Memory B cell (primary cell): ENCODE results near the gene CR1L.
"Not testable (repeated sequence)": the region's sequence is repeated elsewhere in the genome, so short reads cannot be mapped to it uniquely, and the experiment has no call there.

Experiments used
- ATAC-seq: fragments of 150-1000 bp; cut with Tn5 transposase; 2 replicates; pipeline ENCODE4 v1.10.0; 2021; ENCODE audit warnings: low read depth, mild to moderate bottlenecking, moderate library complexity
- DNase-seq, 2 donors: peaks; one replicate each; pipeline ENCODE4 v3.0.0; 2022; ENCODE audit warnings: low spot score in 2 of 2
- H3K27ac Mint-ChIP-seq: one replicate; pipeline ENCODE4 v1.8.0; 2022; ENCODE audit warnings: mild to moderate bottlenecking, moderate library complexity, mixed read lengths
- H3K27me3 Mint-ChIP-seq: one replicate; pipeline ENCODE4 v1.8.0; 2022; ENCODE audit warnings: mixed read lengths
- H3K36me3 Mint-ChIP-seq: one replicate; pipeline ENCODE4 v1.8.0; 2022; ENCODE audit warnings: mild to moderate bottlenecking, mixed read lengths
- H3K4me1 Mint-ChIP-seq: one replicate; pipeline ENCODE4 v1.8.0; 2022; ENCODE audit warnings: mixed read lengths
- H3K4me3 Mint-ChIP-seq: one replicate; pipeline ENCODE4 v1.8.0; 2022; ENCODE audit warnings: mild to moderate bottlenecking, moderate library complexity, mixed read lengths
- H3K9me3 Mint-ChIP-seq: one replicate; pipeline ENCODE4 v1.8.0; 2022; ENCODE audit warnings: mixed read lengths

Gene CR1L

GRCh38 chr1:207719234-207719633 is 74.3 kb downstream of the CR1L start:
- Mint-ChIP-seq H3K27me3 (peaks cover 1% of the 10 kb centered on the region), H3K36me3 (no peaks in the 10 kb centered on the region), H3K4me3 (no peak overlapping the region), H3K9me3 (no peaks in the 10 kb centered on the region), H3K27ac (no peak overlapping the region), H3K4me1 (no peaks in the 10 kb centered on the region)
- DNase-seq (no peak), ATAC-seq (no peak)

DNA sequence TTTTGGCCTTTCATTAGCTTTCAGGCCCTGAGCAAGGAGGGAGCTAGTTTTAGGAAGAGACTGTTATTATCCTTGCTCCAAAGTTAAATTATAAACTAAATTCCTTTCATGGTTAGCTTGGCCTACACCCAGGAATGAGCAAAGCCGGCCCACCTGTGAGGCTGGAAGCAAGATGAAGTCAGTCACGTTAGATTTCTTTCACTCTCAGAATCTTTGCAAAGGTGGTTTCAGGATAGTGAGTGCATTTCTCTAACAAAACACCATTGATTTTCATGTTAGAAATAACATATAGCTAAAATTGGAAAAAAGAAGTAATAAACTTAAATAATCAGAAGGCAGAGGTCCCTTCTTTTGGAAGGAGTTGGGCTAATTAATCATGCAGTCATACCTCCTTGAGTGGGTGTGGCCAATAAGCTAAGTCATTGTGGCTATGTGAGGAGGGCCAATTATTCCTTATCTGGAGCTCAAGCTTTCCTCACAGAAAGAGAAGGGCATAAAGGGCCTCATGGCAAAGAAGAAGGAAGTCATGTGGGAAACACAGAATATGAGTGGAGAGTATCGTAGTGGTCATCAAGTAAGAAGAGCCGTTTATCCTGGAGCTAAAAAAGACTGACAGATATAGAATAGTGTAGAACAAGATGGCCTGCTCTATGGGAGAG is 83.4 kb downstream of the CR1L start:
- not testable (repeated sequence) for H3K27me3 Mint-ChIP-seq, H3K4me1 Mint-ChIP-seq, H3K9me3 Mint-ChIP-seq, H3K4me3 Mint-ChIP-seq, H3K27ac Mint-ChIP-seq, DNase-seq, H3K36me3 Mint-ChIP-seq, ATAC-seq

GRCh38 chr1:207737503-207738157 is 92.7 kb downstream of the CR1L start:
- H3K4me3 Mint-ChIP-seq, H3K27me3 Mint-ChIP-seq, DNase-seq, H3K36me3 Mint-ChIP-seq, H3K9me3 Mint-ChIP-seq, ATAC-seq, H3K4me1 Mint-ChIP-seq, H3K27ac Mint-ChIP-seq: not testable (repeated sequence)

GRCh38 chr1:207738158-207738659 is 93.3 kb downstream of the CR1L start:
- H3K36me3 Mint-ChIP-seq, H3K27ac Mint-ChIP-seq, H3K4me1 Mint-ChIP-seq, H3K9me3 Mint-ChIP-seq, H3K4me3 Mint-ChIP-seq, DNase-seq, H3K27me3 Mint-ChIP-seq, ATAC-seq: not testable (repeated sequence)

DNA sequence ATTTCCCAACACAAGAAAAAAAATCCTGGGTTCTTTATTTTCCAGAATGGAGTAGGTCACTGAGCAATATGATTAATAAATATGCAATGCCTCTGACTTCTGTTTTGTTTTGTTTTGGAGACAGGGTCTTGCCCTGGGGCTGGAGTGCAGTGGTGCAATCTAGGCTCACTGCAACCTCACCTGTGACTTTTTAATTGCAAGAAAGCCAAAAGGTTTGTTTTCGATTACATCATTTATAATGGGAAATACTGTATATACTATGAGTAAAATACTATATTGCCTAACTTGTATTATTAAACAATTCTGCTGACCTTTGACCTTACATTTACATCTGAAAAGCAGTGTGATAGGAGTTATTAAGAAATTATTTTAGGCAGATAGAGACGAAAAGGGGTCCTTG is 95.3 kb downstream of the CR1L start:
- Mint-ChIP-seq H3K36me3 (no peaks in the 10 kb centered on the region), H3K27me3 (no peaks in the 10 kb centered on the region), H3K4me3 (no peak overlapping the region), H3K27ac (no peak overlapping the region), H3K9me3 (no peaks in the 10 kb centered on the region), H3K4me1 (no peaks in the 10 kb centered on the region)
- DNase-seq (no peak), ATAC-seq (no peak)

GRCh38 chr1:207742850-207743555 is 98.1 kb downstream of the CR1L start:
- Mint-ChIP-seq H3K4me3 (no peak overlapping the region), H3K36me3 (no peaks in the 10 kb centered on the region), H3K27ac (no peak overlapping the region), H3K27me3 (no peaks in the 10 kb centered on the region), H3K9me3 (no peaks in the 10 kb centered on the region), H3K4me1 (no peaks in the 10 kb centered on the region)
- DNase-seq = no peak
- ATAC-seq = no peak

DNA sequence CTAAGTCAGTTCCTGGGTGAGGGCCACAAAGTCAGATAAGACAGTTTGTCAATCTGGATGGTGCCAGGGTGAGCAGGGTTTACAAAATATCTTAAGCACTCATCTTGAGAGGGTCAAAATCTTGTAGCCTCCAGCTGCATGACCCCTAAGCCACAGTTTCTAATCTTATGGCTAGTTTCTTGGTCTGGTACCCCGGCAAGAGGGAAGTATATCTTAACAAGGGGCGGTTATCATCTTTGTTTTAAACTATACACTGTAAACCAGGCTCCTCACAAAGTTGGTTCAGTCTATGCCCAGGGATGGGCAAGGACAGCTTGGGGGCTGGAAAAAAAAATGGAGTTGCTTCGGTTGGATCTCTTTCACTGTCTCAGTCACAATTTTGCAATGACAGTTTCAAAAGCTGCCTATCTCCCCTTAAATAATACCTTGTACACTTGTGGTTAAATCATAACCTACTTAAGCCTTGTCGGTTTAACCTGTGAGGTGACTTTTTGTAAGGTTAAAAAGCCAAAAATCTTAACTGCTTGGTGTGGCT is 99.1 kb downstream of the CR1L start:
- Mint-ChIP-seq H3K9me3 (no peaks in the 10 kb centered on the region), H3K27me3 (no peaks in the 10 kb centered on the region), H3K27ac (no peak overlapping the region), H3K4me3 (no peak overlapping the region), H3K36me3 (no peaks in the 10 kb centered on the region), H3K4me1 (peaks cover 4% of the 10 kb centered on the region)
- ATAC-seq (no peak), DNase-seq (no peak)

DNA sequence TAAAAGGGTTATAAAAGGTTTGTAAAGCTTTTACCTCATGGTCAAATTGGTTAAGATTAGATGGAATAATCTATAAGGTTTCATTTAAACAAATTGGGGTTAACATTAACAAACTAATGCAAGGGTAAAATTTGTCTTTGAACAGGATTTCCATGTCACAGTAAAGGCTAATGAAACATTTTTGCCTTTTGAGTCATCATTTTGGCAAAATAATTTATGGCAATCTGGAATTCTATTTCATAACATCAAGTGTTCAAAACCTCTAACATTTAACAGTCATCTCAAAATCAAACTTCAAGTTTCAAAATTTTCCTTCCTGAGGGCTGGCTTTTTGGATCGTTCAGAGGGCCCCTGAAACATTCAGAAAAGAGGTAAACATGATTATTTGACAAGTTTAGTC is 100.4 kb downstream of the CR1L start:
- no peaks in the 10 kb centered on the region for H3K9me3 Mint-ChIP-seq
- no peaks in the 10 kb centered on the region for H3K36me3 Mint-ChIP-seq
- peaks cover 6% of the 10 kb centered on the region for H3K4me1 Mint-ChIP-seq
- H3K27ac Mint-ChIP-seq = no peak overlapping the region
- H3K27me3 Mint-ChIP-seq = no peaks in the 10 kb centered on the region
- no peak for ATAC-seq
- DNase-seq = no peak
- no peak overlapping the region for H3K4me3 Mint-ChIP-seq

DNA sequence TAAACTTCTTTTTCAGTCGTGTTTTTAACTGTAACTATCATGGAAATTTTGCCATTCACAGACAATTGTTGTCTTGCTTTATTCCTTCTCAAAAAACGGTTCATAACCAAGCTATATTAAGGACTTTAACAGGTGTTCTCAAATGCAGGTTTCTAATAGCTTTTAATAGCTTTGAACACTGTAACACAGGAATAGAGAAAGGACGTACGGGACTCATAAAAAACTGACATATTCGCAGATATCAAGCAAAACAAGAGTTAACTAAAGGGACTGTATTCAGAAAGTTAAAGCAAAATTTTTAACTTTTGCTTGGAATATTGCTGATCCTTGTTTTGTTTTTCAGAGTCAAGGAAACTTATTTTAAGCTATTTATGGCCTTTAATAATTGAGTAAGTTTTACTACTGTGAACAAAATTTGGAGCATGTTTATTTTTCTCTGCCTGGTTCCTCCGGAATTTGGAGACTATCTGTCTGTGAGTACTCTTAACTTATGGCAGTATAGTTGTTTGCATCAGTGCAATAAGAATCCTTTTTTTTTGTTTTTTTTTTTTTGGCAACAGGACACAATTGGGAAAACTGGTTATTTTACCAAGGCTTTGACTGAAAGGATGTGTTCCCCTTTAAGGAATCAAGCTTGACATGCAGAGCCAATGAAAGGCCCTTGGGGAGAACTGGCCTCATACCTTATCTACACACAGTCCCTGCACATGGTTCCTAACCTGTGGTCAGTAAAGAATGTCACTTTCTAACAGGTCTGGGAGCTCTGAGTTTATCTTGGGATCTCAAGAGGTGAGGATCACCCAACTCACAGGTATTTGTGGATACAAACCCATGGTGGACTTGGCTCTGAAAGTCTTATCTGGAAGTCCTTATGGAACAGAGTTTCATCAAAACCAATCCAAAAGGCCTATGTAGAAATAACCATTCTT is 101.2 kb downstream of the CR1L start:
- Mint-ChIP-seq H3K4me1 (peaks cover 8% of the 10 kb centered on the region), H3K36me3 (no peaks in the 10 kb centered on the region), H3K9me3 (no peaks in the 10 kb centered on the region), H3K4me3 (no peak overlapping the region), H3K27me3 (no peaks in the 10 kb centered on the region), H3K27ac (no peak overlapping the region)
- DNase-seq = no peak
- ATAC-seq = no peak

- Mint-ChIP-seq H3K36me3 (no peaks in the 10 kb centered on the region), H3K9me3 (no peaks in the 10 kb centered on the region), H3K4me3 (no peak overlapping the region), H3K27ac (no peak overlapping the region), H3K27me3 (no peaks in the 10 kb centered on the region), H3K4me1 (peaks cover 17% of the 10 kb centered on the region)
- ATAC-seq (no peak), DNase-seq (no peak)
These were observed 102.9 kb downstream of the CR1L start for GRCh38 chr1:207747627-207748492.

- Mint-ChIP-seq H3K27ac (no peak overlapping the region), H3K36me3 (no peaks in the 10 kb centered on the region), H3K4me3 (no peak overlapping the region), H3K27me3 (no peaks in the 10 kb centered on the region), H3K4me1 (peaks cover 17% of the 10 kb centered on the region), H3K9me3 (no peaks in the 10 kb centered on the region)
- DNase-seq (no peak), ATAC-seq (no peak)
These were observed 104.0 kb downstream of the CR1L start for GRCh38 chr1:207748737-207749528.

DNA sequence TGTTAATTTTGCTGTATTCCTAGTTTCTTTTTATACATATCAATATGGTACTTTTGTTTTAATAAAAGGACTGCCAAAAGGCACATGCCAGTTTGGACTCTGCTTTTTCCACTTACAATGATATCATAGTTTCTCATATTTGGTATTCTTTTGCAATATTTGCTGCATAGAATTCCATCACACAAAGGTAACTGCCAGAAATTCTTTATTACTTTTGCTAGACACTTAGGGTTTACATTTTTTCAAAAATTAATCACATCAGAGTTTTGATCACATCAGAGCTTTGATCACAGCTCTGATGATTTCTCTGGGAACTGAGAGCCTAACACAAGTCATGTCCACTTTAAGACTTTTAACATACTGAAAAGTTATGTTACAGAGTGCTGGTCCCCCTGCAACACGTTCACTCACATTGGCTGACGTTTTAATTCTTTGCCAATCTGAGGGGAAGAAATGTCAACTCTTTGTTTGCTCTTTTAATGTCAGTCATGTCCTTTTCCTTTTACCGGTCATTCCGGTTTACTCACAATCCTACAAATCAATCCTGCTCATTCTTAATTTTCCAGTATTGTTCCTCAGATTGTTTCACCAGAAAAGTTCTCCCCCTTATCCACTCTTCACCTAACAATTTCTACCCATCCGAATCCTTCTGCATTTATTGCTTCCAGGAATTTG is 105.8 kb downstream of the CR1L start:
- H3K9me3 Mint-ChIP-seq = no peaks in the 10 kb centered on the region

More for the DNA sequence above, 105.8 kb downstream of the CR1L start:
- Mint-ChIP-seq H3K27me3 (no peaks in the 10 kb centered on the region), H3K36me3 (no peaks in the 10 kb centered on the region), H3K4me1 (peaks cover 27% of the 10 kb centered on the region), H3K27ac (peak overlapping the region; percentile 82), H3K4me3 (peak overlapping the region; percentile 93)
- DNase-seq (no peak), ATAC-seq (no peak)
